OCI-LY1 (cell line): ENCODE results near the gene PDCD10.

Experiments
- H2AFZ ChIP-seq: fragments of 200-600 bp; sonication (generic), shearing (Covaris generic); 2 replicates; pipeline ENCODE4 v1.6.0; 2014; ENCODE audit warnings: antibody characterized with exemption, mild to moderate bottlenecking, low read length
- H3F3A ChIP-seq: fragments of 200-600 bp; sonication (generic), shearing (Covaris generic); 2 replicates; pipeline ENCODE4 v1.6.0; 2014; ENCODE audit warnings: mild to moderate bottlenecking, antibody characterized with exemption, low read length, moderate library complexity; ENCODE audit not compliant: insufficient read depth
- H3K27ac ChIP-seq: fragments of 200-600 bp; sonication (generic); 2 replicates; pipeline ENCODE4 v1.5.1; 2014; ENCODE audit warnings: low read length, mixed run types, mild to moderate bottlenecking, low read depth; ENCODE audit not compliant: poor library complexity, severe bottlenecking
- H3K27me3 ChIP-seq: fragments of 200-600 bp; sonication (generic); 2 replicates; pipeline ENCODE4 v1.6.0; 2014; ENCODE audit warnings: antibody characterized with exemption, mild to moderate bottlenecking, low read length, moderate library complexity; ENCODE audit not compliant: insufficient read depth
- H3K36me3 ChIP-seq: fragments of 200-600 bp; sonication (generic); 2 replicates; pipeline ENCODE4 v1.6.1; 2014; ENCODE audit warnings: mild to moderate bottlenecking, antibody characterized with exemption, low read length, moderate library complexity, mixed read lengths; ENCODE audit not compliant: insufficient read depth
- H3K4me1 ChIP-seq: fragments of 200-600 bp; sonication (generic); 2 replicates; pipeline ENCODE4 v1.5.1; 2014; ENCODE audit warnings: mild to moderate bottlenecking, low read length, moderate library complexity; ENCODE audit not compliant: insufficient read depth, severe bottlenecking
- H3K4me2 ChIP-seq: fragments of 200-600 bp; sonication (generic), shearing (Covaris generic); 2 replicates; pipeline ENCODE4 v1.6.1; 2014; ENCODE audit warnings: low read length
- H3K4me3 ChIP-seq: fragments of 200-600 bp; sonication (generic); 2 replicates; pipeline ENCODE4 v1.5.1; 2014; ENCODE audit warnings: low read length, low read depth, mild to moderate bottlenecking, mixed read lengths; ENCODE audit not compliant: poor library complexity, severe bottlenecking
- H3K79me2 ChIP-seq: fragments of 200-600 bp; shearing (Covaris generic); 2 replicates; pipeline ENCODE4 v1.6.1; 2016; ENCODE audit warnings: mixed run types, low read length, mixed read lengths; ENCODE audit not compliant: insufficient read depth
- H3K9ac ChIP-seq: fragments of 200-600 bp; sonication (generic), shearing (Covaris generic); 2 replicates; pipeline ENCODE4 v1.6.1; 2014; ENCODE audit warnings: mild to moderate bottlenecking, low read length, mixed read lengths
- H3K9me2 ChIP-seq: fragments of 200-600 bp; sonication (generic), shearing (Covaris generic); 2 replicates; pipeline ENCODE4 v1.6.1; 2014; ENCODE audit warnings: low read depth, mild to moderate bottlenecking, low read length, mixed read lengths
- H3K9me3 ChIP-seq: fragments of 200-600 bp; shearing (Covaris generic); 2 replicates; pipeline ENCODE4 v1.6.1; 2014; ENCODE audit warnings: low read length, mixed read lengths
- H4K20me1 ChIP-seq: fragments of 200-600 bp; sonication (generic), shearing (Covaris generic); 2 replicates; pipeline ENCODE4 v1.6.0; 2016; ENCODE audit warnings: mild to moderate bottlenecking, low read length; ENCODE audit not compliant: insufficient read depth
- CTCF ChIP-seq: fragments of 200-600 bp; sonication (generic), shearing (Covaris generic); IDR thresholded peaks from 2 replicates; pipeline ENCODE4 v1.5.1; 2017; ENCODE audit warnings: mild to moderate bottlenecking, antibody characterized with exemption, low read length, moderate library complexity, mixed read lengths
- EZH2 ChIP-seq: fragments of 200-600 bp; sonication (generic), shearing (Covaris generic); IDR thresholded peaks from 2 replicates; pipeline ENCODE4 v1.8.0; 2017; ENCODE audit warnings: borderline replicate concordance, mixed run types, mild to moderate bottlenecking, antibody characterized with exemption, low read length, moderate library complexity, mixed read lengths

The PDCD10 gene

GRCh38 chr3:167754049-167754448 is 19.4 kb upstream of the PDCD10 start:
- Histone ChIP-seq H3K9me2 (no peaks in the 10 kb centered on the region), H3K4me3 (no peak overlapping the region), H3K27me3 (no peaks in the 10 kb centered on the region), H2AFZ (no peak overlapping the region), H3K9me3 (peaks cover 14% of the 10 kb centered on the region; the same call in 1 of the 2 replicates), H3K27ac (peak overlapping the region; percentile 15), H3K4me2 (no peak overlapping the region), H3K9ac (no peak overlapping the region), H4K20me1 (no peaks in the 10 kb centered on the region), H3K79me2 (no peaks in the 10 kb centered on the region), H3K36me3 (no peaks in the 10 kb centered on the region), H3F3A (no peaks in the 10 kb centered on the region), H3K4me1 (peaks cover 46% of the 10 kb centered on the region)
- TF ChIP-seq CTCF (no peak), EZH2 (no peak)

- Histone ChIP-seq H3K9ac (peak overlapping the region; percentile 4; the same call in 1 of the 2 replicates), H3K4me1 (peaks cover 56% of the 10 kb centered on the region), H3K27me3 (no peaks in the 10 kb centered on the region), H3F3A (no peaks in the 10 kb centered on the region; the same call in 1 of the 2 replicates), H3K9me3 (peaks cover 12% of the 10 kb centered on the region; the same call in 1 of the 2 replicates), H3K36me3 (peaks cover 14% of the 10 kb centered on the region; the same call in 1 of the 2 replicates), H3K4me2 (peak overlapping the region; percentile 60), H3K9me2 (no peaks in the 10 kb centered on the region), H4K20me1 (no peaks in the 10 kb centered on the region), H3K27ac (peak overlapping the region; percentile 61), H3K4me3 (peak overlapping the region; percentile 1), H2AFZ (no peak overlapping the region), H3K79me2 (no peaks in the 10 kb centered on the region)
- no peak for TF ChIP-seq EZH2
- TF ChIP-seq CTCF: no peak
These were observed 15.7 kb upstream of the PDCD10 start for GRCh38 chr3:167750272-167750971.

GRCh38 chr3:167749728-167750127 is 15.0 kb upstream of the PDCD10 start:
- TF ChIP-seq CTCF: no peak
- no peak for TF ChIP-seq EZH2
- H3K4me1 ChIP-seq: peaks cover 56% of the 10 kb centered on the region
- H3K27ac ChIP-seq: peak overlapping the region; percentile 61
- H3F3A ChIP-seq: no peaks in the 10 kb centered on the region; the same call in 1 of the 2 replicates
- peaks cover 6% of the 10 kb centered on the region; the same call in 1 of the 2 replicates for H3K9me3 ChIP-seq
- H3K4me2 ChIP-seq: peak overlapping the region; percentile 60
- H4K20me1 ChIP-seq: no peaks in the 10 kb centered on the region
- H3K9ac ChIP-seq: 0 out of 2 replicates have a peak overlapping the region, but pooled peaks have one; percentile 4
- H3K79me2 ChIP-seq: no peaks in the 10 kb centered on the region
- no peaks in the 10 kb centered on the region for H3K9me2 ChIP-seq
- no peaks in the 10 kb centered on the region for H3K27me3 ChIP-seq
- H3K36me3 ChIP-seq: peaks cover 14% of the 10 kb centered on the region; the same call in 1 of the 2 replicates
- 0 out of 2 replicates have a peak overlapping the region, but pooled peaks have one; percentile 10 for H2AFZ ChIP-seq
- H3K4me3 ChIP-seq: peak overlapping the region; percentile 1
